Testis (tissue), 2 donors: ENCODE measurements around the gene MKNK1.

ENCODE experiments used
- CTCF ChIP-seq, 3 experiments: fragments of 450-650 bp in 2 of 3; fragments of 200-600 bp in 1 of 3; sonication (generic) in 1 of 3; IDR thresholded peaks; one replicate each; pipeline ENCODE4 v1.5.1; 2016 to 2019; ENCODE audit warnings: antibody characterized with exemption in 3 of 3, mild to moderate bottlenecking in 2 of 3, moderate library complexity in 1 of 3
- POLR2A ChIP-seq: fragments of 450-650 bp; IDR thresholded peaks from one replicate; pipeline ENCODE4 v1.6.1; 2017; ENCODE audit warnings: antibody characterized with exemption, mild to moderate bottlenecking, moderate library complexity

GRCh38 chr1:46642115-46642680 is 38.1 kb upstream of the MKNK1 start:
- TF ChIP-seq CTCF (IDR thresholded peaks at IDR 0.05) (no peak), POLR2A (no peak)
